Activated CD4-positive, alpha-beta T cell treated with anti-CD3 and anti-CD28 coated beads, Interleukin-2, amount 50 U/mL, for 48 hours (primary cell): ENCODE measurements around the gene TMEM132A.
A peak's percentile ranks its signal among the peaks of the same experiment; 100 is the strongest.

Experiments used
- DNase-seq, 2 experiments: peaks; one replicate each; pipeline ENCODE4 v3.0.0-alpha.2; 2020

Gene TMEM132A, protein sequence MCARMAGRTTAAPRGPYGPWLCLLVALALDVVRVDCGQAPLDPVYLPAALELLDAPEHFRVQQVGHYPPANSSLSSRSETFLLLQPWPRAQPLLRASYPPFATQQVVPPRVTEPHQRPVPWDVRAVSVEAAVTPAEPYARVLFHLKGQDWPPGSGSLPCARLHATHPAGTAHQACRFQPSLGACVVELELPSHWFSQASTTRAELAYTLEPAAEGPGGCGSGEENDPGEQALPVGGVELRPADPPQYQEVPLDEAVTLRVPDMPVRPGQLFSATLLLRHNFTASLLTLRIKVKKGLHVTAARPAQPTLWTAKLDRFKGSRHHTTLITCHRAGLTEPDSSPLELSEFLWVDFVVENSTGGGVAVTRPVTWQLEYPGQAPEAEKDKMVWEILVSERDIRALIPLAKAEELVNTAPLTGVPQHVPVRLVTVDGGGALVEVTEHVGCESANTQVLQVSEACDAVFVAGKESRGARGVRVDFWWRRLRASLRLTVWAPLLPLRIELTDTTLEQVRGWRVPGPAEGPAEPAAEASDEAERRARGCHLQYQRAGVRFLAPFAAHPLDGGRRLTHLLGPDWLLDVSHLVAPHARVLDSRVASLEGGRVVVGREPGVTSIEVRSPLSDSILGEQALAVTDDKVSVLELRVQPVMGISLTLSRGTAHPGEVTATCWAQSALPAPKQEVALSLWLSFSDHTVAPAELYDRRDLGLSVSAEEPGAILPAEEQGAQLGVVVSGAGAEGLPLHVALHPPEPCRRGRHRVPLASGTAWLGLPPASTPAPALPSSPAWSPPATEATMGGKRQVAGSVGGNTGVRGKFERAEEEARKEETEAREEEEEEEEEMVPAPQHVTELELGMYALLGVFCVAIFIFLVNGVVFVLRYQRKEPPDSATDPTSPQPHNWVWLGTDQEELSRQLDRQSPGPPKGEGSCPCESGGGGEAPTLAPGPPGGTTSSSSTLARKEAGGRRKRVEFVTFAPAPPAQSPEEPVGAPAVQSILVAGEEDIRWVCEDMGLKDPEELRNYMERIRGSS

DNA sequence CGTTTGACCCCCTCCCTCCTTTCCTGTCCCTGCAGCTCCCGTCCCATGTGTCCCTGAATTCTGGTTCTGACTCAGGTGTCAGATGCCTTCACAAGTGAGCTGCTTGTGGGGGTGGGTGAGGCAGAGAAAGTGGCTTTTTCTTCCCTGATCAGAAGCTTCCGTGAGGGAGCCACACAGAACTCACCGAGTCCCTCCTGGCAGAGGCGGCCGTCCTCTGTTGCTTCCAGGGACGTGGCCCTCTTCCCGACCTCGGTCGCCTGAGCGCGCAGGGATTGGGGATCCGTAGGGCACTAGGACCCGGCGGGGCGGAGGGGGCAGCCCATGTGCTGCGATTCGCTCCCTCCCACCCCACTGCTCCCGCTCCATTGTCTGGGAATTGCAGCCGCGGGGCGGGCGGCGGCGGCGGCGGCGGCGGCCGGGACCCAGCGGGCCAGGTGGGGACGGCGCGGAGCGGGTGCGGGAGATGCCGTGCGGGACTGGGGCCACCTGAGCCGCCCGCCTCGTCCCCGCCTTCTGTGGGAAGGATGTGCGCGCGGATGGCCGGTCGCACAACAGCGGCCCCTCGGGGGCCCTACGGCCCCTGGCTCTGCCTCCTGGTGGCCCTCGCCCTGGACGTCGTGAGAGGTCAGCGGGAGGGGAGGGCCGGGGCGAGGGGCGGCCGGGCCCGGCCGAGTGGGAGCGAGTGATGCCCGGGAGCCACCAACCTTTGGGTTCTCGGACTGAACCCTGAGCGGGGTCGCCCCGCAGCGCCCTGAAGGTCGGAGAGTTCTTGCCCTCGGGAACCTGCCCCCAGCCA, at the start of gene TMEM132A:
Gene TMEM132A, plus strand, starts transcription at position 351 of the 796 bp plus-strand sequence. Its CDS starts 174 bp downstream, at position 525.
- peak in 1 of 2 experiments; percentile 29 for DNase-seq

GRCh38 chr11:60875366-60876167, 48.7 kb upstream of the TMEM132A start:
- DNase-seq, result no peak

DNA sequence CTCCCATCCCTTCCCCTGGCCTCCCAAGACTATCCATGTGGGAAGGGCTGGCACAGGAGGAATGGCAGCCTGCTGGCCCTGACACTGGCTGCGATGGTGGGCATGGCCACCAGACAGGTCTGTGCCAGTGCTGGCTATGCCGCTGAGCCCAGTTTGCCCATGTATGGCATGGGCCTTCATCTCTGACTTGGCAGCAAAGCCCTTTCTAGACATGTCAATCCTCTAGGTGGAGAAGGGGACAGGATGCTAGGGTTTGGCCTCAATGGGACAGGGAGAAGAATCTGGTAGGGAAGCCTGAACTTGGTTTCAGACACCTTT, 48.1 kb upstream of the TMEM132A start:
- DNase-seq, result no peak

- no peak for DNase-seq
Observed at GRCh38 chr11:60878245-60879101, 45.8 kb upstream of the TMEM132A start.

GRCh38 chr11:60879104-60879503, 45.2 kb upstream of the TMEM132A start:
- DNase-seq, result no peak

DNA sequence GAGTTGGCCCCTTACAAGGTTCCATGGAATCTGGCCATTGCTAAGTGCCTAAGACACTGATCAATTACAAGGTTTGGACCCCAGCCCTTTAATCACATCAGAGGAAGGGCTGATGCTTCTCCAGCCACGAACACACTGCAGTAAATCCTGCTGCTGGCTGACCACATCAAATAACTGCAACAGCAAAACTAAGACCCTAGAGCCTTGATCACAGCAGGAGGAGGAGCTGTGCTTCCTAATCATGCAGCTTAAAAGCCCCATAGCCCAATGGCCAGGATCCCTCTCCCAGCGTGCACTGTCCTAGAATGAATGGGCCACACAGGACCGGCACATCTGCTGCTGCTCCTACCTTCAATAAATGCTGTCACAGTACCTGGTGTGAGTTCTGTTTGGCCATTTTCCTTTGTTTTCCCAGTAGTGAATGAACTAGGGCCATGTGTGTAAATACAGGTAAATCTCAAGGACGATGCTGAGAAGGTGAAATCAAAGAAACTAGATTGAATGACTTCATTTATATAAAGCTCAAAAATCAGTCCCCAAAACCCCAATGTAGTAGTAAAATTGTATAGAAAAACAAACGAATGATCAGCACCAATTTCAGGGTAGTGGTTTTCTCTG, 44.2 kb upstream of the TMEM132A start:
- no peak for DNase-seq

DNA sequence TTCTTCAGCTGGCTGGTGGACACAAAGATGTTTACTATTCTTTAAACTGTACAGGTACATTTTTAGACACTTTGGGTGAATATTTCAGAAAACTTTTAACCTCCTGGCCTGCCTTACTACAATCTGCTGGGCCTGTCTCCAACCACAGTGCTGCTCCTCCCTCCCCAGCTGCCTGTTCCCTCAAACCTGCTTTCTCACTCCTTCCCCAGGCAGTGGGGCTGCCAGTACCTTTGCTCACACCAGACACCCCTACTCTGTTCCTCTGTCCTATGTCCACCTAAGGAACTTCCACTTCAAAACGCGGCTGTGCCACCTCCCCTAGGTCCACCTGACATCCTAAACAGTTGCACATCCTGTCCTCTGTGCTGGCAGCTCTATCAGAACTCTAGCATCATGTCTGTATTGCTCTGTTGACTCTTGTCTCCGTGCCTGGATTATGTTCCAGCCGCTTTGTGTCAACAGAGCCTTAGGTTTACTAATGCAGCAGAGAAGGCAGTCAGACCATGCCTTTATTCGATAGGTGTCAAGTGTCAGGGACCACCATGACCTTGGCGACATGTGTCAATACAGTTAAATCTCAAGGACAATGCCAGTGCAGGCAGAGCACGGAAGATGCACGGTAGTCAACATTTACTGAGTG, 43.5 kb upstream of the TMEM132A start:
- no peak for DNase-seq

DNA sequence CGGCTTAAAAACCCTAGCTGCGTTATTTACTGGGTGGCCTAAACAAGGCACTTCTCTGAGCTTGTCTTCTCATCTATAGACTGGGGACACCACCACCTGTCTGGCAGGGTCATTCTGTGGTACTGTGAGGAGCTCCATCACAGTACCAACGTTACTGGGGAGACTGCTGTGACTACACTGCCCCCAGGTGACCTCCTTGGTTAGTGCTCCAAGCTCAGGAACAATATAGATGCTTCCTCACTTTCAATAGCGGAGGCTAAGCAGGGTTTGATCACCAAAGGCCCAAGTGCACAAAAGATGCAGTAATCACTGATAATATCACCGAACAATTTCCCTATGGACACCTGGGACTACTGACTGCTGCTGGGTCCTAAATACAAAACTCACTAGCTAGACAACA, 36.7 kb upstream of the TMEM132A start:
- DNase-seq, result peak in 1 of 2 experiments; percentile 32

DNA sequence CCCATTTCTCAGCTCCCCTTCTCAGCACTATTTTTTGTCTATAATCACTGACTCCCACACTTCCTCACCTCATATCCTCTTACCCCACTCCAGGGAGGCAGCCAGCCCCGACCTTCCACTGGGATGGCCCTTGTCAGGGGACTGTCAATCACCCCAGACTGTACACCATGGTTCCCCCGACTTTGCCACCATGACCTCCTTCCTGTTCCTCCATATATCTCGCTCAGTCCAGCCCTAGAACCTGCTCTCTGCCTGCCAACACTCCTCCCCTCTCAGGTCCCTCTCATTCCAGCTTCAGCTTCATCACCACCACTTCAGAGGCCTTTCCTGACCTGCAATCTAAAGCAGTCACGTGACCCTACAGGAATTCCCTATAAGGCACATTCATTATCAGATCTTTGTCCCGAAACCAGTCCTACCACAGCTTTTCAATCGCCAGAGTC, 34.4 kb upstream of the TMEM132A start:
- DNase-seq, result no peak

DNA sequence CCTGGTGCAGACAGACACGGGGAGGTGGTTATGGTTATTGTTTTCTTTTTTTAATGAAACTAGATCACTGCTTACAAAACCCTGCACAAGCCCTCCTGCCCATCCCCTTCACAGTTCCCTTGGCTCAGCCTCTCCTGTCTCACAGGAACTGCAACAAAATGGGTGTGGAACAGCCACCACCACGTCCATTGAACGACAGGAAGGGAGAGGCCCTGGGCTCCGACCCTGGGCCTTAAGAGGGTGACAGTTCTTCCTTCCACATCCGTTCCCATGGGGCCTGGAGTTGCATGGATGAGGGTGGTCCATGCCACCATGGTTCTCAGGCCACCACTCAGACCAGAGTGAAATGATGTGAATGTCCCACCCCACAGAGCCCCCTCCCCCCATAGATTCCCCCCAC, 33.6 kb upstream of the TMEM132A start:
- peak in 1 of 2 experiments; percentile 1 for DNase-seq

GRCh38 chr11:60891103-60891741, 33.0 kb upstream of the TMEM132A start:
- peak in 1 of 2 experiments; percentile 1 for DNase-seq

DNA sequence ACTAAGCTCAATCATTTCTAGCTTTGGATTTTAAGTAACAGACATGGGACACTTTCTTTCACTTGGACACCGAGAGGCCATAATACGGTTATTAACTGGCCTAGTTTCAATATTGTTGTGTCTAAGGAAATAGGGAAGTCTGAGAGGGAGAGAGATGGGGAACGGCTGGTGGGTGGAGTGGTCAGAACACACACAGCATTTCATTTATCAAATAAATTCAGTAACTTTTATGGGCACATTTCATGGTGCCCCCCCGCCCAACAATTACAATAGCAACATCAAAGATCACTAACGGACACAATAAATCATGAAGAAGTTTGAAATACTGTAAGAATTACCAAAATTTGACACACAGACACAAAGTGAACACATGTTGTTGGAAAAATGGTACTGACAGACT, 28.6 kb upstream of the TMEM132A start:
- DNase-seq, result no peak

DNA sequence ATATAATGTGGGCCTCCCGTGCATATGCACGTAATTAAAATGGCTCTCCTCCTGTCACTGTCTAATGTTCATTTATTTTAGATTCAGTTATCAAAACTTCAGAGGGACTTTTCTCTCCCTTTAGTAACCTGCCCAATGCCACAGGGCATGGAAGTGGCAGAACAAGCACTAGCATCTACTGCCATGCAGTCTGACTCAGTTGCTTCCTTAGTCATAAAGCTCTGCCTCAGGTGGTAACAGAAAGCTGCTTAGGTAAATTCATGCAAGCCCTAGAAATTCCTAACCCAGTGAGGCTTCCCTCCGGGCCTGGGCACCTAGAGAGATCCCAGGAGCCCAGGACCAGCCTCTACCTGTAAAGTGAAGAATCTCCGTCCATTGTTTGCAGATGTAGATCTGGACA, 26.8 kb upstream of the TMEM132A start:
- no peak for DNase-seq

- DNase-seq, result no peak
Observed at GRCh38 chr11:60899046-60899936, 25.0 kb upstream of the TMEM132A start.

- DNase-seq, result no peak
Observed at GRCh38 chr11:60899977-60900376, 24.3 kb upstream of the TMEM132A start.

GRCh38 chr11:60900673-60901404, 23.4 kb upstream of the TMEM132A start:
- no peak for DNase-seq

GRCh38 chr11:60902625-60903024, 21.6 kb upstream of the TMEM132A start:
- no peak for DNase-seq

DNA sequence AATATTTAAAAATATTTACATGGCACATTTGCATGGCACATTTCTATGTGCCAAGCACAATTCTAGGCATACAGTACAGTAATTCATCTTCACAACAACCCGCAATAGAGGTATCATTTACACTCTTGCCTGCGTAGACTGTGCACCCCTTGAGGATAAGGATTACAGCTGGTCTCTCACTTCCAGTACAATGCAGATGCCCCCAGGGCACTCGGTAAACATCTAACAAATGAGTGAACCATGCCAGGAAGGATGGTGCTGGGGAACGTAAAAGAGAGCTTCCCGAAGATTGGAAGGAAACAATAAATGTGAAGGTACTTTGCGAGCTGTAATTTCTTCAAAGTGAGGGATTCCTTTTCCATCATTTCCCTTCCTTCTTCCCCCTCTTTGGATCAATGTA, 19.2 kb upstream of the TMEM132A start:
- DNase-seq, result no peak
